OCI-LY3 (cell line): Measurements from ENCODE around the gene ST6GALNAC5.

ENCODE experiments used
- CTCF ChIP-seq: fragments of 200-600, 300-600 bp; sonication (generic); IDR thresholded peaks from 2 replicates; pipeline ENCODE4 v1.5.1; 2014; ENCODE audit warnings: antibody characterized with exemption, low read length, low read depth
- EZH2phosphoT487 ChIP-seq: fragments of 200-600 bp; shearing (Covaris generic); IDR thresholded peaks from 2 replicates; pipeline ENCODE4 v1.6.1; 2018; ENCODE audit warnings: antibody characterized with exemption, mixed run types, low read depth

- no peak for TF ChIP-seq CTCF
- no peak for TF ChIP-seq EZH2phosphoT487
Observed at GRCh38 chr1:76833856-76834255, 33.4 kb upstream of the ST6GALNAC5 start.
